K562 (cell line): ENCODE results near the gene CDKN2C. TPM values are rescaled to one million over a fixed set of nuclear protein-coding genes. Genes with fewer than 3 reads are reported as not detected.
A peak's percentile ranks its signal among the peaks of the same experiment; 100 is the strongest.

Source experiments
- CBX8 ChIP-seq: fragments of 200-600 bp; sonication (generic); IDR thresholded peaks from 2 replicates; pipeline ENCODE4 v1.6.1; 2012; ENCODE audit warnings: borderline replicate concordance, mixed run types, low read depth, mild to moderate bottlenecking, moderate library complexity, mixed read lengths, low read length, control low read depth, inconsistent platforms; ENCODE audit not compliant: poor library complexity, severe bottlenecking; ENCODE audit errors: extremely low read depth
- CREBBP ChIP-seq: IDR thresholded peaks from one replicate; pipeline ENCODE4 v1.6.1; 2012; ENCODE audit warnings: low read depth, mild to moderate bottlenecking, control low read depth, inconsistent platforms, low read length
- DACH1 ChIP-seq: fragments of 450-650 bp; IDR thresholded peaks from 2 replicates; pipeline ENCODE4 v1.6.1; 2018; ENCODE audit not compliant: partially characterized antibody
- ILF3 ChIP-seq: fragments of 450-650 bp; IDR thresholded peaks from 2 replicates; pipeline ENCODE4 v1.6.1; 2018; ENCODE audit warnings: antibody characterized with exemption, mild to moderate bottlenecking, moderate library complexity, borderline replicate concordance
- PURB ChIP-seq: sonication (generic); formaldehyde crosslinking; IDR thresholded peaks from 2 replicates; pipeline ENCODE4 v1.9.0; 2021; ENCODE audit warnings: low read depth, mild to moderate bottlenecking, missing genetic modification reagents
- STAT5B ChIP-seq: fragments of 250-450 bp; sonication (Bioruptor Pico); IDR thresholded peaks from 2 replicates; pipeline ENCODE4 v1.8.0; 2021; ENCODE audit warnings: mild to moderate bottlenecking, inconsistent platforms
- TEAD4 ChIP-seq, 2 experiments: sonication (generic) in 1 of 2; formaldehyde crosslinking in 1 of 2; IDR thresholded peaks; 2 replicates each; pipeline versions ENCODE4 v1.6.1 to v1.8.0; 2012 to 2022; ENCODE audit warnings: borderline replicate concordance in 1 of 2, inconsistent platforms in 1 of 2, low read length in 1 of 2, mild to moderate bottlenecking in 1 of 2, missing genetic modification reagents in 1 of 2
- ZNF354B ChIP-seq: fragments of 250-450 bp; sonication (Bioruptor Pico); IDR thresholded peaks from 2 replicates; pipeline ENCODE4 v1.4.0; 2020
- ZNF445 ChIP-seq: fragments of 250-450 bp; sonication (Bioruptor Pico); IDR thresholded peaks from 2 replicates; pipeline ENCODE4 v1.4.0; 2020; ENCODE audit warnings: low read depth, mild to moderate bottlenecking, moderate library complexity
- polyA plus RNA-seq, 8 experiments: library from polyadenylated mRNA; depleted of rRNA in 4 of 8; stranded (reverse) in 5 of 8; unstranded in 3 of 8; fragments of >200 nt; fragmentation: Nextera tagmentation in 2 of 8; fragmentation: Illumina TruSeq in 1 of 8; extraction: Ambion mirVana in 2 of 8; extraction: Trizol in 1 of 8; gene quantifications; 2 replicates each; pipeline versions ENCODE4 v1.2.1 to v1.2.3, GENCODE V29; 2011 to 2014; ENCODE audit warnings: inconsistent platforms in 1 of 8, missing spikeins in 1 of 8
- total RNA-seq, 7 experiments: library from RNA; depleted of rRNA in 6 of 7; stranded (reverse); fragments of >200 nt in 6 of 7; fragmentation: Illumina TruSeq in 2 of 7; extraction: Trizol in 2 of 7; gene quantifications; 2 replicates each; pipeline versions ENCODE4 v1.2.1 to v1.2.3, GENCODE V29; 2011 to 2021; ENCODE audit warnings: low replicate concordance in 1 of 7
- TF ChIP-seq, protein P1 (sequence below): fragments of 250-450 bp; sonication (Bioruptor Pico); IDR thresholded peaks from 2 replicates; pipeline ENCODE4 v1.4.0; 2020
- TF ChIP-seq, protein P2 (sequence below): fragments of 250-450 bp; sonication (Bioruptor Pico); IDR thresholded peaks from 2 replicates; pipeline ENCODE4 v1.4.0; 2020; ENCODE audit warnings: mild to moderate bottlenecking, moderate library complexity, borderline replicate concordance
- TF ChIP-seq, protein P3 (sequence below): fragments of 450-650 bp; IDR thresholded peaks from 2 replicates; pipeline ENCODE4 v1.7.1; 2018; ENCODE audit warnings: mild to moderate bottlenecking, low read depth; ENCODE audit not compliant: partially characterized antibody
- TF ChIP-seq, protein P4 (sequence below): fragments of 450-650 bp; IDR thresholded peaks from 2 replicates; pipeline ENCODE4 v1.6.1; 2016; ENCODE audit warnings: missing biosample characterization, missing genetic modification characterization

CDKN2C gene
- total and polyA plus RNA-seq, 9 of the 15 experiments (the other 6 are each of a cell fraction or from before 2014, with no cell fraction given): 11.9 to 74.3 (median 45.9) TPM

DNA sequence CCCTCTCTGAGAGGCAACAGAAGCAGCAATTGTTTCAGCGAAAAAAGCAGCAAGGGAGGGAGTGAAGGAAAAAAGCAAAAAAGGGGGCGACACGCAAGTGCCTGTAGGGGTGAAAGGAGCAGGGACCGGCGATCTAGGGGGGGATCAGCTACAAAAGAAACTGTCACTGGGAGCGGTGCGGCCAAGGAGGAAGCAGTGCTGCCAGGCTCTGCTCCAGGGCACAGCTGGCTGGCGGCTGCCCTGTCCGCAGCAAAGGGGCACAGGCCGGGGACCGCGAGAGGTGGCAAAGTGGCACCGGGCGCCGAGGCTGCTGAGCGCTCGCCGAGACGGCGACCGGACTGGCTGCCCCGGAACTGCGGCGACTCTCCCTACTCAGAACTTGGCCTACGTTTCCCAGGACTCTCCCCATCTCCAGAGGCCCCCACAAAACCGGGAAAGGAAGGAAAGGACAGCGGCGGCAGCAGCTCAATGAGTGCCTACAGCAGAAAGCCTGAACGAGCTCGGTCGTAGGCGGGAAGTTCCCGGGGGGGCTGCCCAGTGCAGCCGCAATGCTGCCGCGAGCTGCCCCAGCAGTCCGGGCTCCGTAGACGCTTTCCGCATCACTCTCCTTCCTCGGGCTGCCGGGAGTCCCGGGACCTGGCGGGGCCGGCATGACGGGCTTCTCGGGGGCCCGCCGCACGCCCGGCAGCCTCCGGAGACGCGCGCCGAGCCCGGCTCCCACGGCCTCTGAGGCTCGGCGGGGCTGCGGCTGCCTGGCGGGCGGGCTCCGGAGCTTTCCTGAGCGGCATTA, 1.0 kb upstream of the CDKN2C start (continued):
- TF ChIP-seq DACH1 (no peak), TEAD4 (IDR thresholded peaks at IDR 0.05; ENCODE audit: low read length) (0 out of 2 replicates have a peak, but pooled peaks have one; percentile 0), TEAD4 (CRISPR knock-in tag; IDR thresholded peaks at IDR 0.05; ENCODE audit: borderline replicate concordance) (no peak), ZNF445 (CRISPR knock-in tag) (no peak), ZNF354B (CRISPR knock-in tag) (no peak), CREBBP (no peak), CBX8 (no peak), PURB (no peak), STAT5B (CRISPR knock-in tag) (no peak), ILF3 (no peak)
- TF ChIP-seq, protein P1, sequence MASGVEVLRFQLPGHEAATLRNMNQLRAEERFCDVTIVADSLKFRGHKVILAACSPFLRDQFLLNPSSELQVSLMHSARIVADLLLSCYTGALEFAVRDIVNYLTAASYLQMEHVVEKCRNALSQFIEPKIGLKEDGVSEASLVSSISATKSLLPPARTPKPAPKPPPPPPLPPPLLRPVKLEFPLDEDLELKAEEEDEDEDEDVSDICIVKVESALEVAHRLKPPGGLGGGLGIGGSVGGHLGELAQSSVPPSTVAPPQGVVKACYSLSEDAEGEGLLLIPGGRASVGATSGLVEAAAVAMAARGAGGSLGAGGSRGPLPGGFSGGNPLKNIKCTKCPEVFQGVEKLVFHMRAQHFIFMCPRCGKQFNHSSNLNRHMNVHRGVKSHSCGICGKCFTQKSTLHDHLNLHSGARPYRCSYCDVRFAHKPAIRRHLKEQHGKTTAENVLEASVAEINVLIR (CRISPR knock-in tag): no peak
- TF ChIP-seq, protein P2, sequence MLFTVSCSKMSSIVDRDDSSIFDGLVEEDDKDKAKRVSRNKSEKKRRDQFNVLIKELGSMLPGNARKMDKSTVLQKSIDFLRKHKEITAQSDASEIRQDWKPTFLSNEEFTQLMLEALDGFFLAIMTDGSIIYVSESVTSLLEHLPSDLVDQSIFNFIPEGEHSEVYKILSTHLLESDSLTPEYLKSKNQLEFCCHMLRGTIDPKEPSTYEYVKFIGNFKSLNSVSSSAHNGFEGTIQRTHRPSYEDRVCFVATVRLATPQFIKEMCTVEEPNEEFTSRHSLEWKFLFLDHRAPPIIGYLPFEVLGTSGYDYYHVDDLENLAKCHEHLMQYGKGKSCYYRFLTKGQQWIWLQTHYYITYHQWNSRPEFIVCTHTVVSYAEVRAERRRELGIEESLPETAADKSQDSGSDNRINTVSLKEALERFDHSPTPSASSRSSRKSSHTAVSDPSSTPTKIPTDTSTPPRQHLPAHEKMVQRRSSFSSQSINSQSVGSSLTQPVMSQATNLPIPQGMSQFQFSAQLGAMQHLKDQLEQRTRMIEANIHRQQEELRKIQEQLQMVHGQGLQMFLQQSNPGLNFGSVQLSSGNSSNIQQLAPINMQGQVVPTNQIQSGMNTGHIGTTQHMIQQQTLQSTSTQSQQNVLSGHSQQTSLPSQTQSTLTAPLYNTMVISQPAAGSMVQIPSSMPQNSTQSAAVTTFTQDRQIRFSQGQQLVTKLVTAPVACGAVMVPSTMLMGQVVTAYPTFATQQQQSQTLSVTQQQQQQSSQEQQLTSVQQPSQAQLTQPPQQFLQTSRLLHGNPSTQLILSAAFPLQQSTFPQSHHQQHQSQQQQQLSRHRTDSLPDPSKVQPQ (CRISPR knock-in tag): no peak
- TF ChIP-seq, protein P3, sequence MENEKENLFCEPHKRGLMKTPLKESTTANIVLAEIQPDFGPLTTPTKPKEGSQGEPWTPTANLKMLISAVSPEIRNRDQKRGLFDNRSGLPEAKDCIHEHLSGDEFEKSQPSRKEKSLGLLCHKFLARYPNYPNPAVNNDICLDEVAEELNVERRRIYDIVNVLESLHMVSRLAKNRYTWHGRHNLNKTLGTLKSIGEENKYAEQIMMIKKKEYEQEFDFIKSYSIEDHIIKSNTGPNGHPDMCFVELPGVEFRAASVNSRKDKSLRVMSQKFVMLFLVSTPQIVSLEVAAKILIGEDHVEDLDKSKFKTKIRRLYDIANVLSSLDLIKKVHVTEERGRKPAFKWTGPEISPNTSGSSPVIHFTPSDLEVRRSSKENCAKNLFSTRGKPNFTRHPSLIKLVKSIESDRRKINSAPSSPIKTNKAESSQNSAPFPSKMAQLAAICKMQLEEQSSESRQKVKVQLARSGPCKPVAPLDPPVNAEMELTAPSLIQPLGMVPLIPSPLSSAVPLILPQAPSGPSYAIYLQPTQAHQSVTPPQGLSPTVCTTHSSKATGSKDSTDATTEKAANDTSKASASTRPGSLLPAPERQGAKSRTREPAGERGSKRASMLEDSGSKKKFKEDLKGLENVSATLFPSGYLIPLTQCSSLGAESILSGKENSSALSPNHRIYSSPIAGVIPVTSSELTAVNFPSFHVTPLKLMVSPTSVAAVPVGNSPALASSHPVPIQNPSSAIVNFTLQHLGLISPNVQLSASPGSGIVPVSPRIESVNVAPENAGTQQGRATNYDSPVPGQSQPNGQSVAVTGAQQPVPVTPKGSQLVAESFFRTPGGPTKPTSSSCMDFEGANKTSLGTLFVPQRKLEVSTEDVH: no peak
- TF ChIP-seq, protein P4, sequence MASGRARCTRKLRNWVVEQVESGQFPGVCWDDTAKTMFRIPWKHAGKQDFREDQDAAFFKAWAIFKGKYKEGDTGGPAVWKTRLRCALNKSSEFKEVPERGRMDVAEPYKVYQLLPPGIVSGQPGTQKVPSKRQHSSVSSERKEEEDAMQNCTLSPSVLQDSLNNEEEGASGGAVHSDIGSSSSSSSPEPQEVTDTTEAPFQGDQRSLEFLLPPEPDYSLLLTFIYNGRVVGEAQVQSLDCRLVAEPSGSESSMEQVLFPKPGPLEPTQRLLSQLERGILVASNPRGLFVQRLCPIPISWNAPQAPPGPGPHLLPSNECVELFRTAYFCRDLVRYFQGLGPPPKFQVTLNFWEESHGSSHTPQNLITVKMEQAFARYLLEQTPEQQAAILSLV (tag): no peak
